Stomach (tissue), 9 donors: ENCODE data around the gene CMTM2. TPM values are rescaled to one million over a fixed set of nuclear protein-coding genes. Genes with fewer than 3 reads are reported as not detected.
"Not testable (repeated sequence)": the region's sequence is repeated elsewhere in the genome, so short reads cannot be mapped to it uniquely, and the experiment has no call there.

ENCODE experiments used
- DNase-seq, 2 donors: peaks; one replicate each; pipeline versions ENCODE4 v3.0.0 to v3.0.0-alpha.2; 2013 to 2019
- H3K27ac ChIP-seq, 5 donors: fragments of 200-600 bp in 4 of 5; sonication (generic) in 4 of 5; one replicate each; pipeline ENCODE4 v1.5.1; 2013 to 2019; ENCODE audit warnings: mild to moderate bottlenecking in 1 of 5, moderate library complexity in 1 of 5
- H3K27me3 ChIP-seq, 3 donors: fragments of 200-600 bp; sonication (generic); one replicate each; pipeline ENCODE4 v1.5.1; 2017 to 2019; ENCODE audit warnings: mixed run types in 1 of 3
- H3K36me3 ChIP-seq, 4 donors: fragments of 200-600 bp; sonication (generic); 1 replicate in 3 of 4; 2 replicates in 1 of 4; pipeline ENCODE4 v1.5.1; 2016 to 2019
- H3K4me1 ChIP-seq, 4 donors: fragments of 200-600 bp; sonication (generic); one replicate each; pipeline ENCODE4 v1.5.1; 2016 to 2019
- H3K4me3 ChIP-seq, 4 donors: fragments of 200-600 bp; sonication (generic) in 3 of 4; one replicate each; pipeline ENCODE4 v1.5.1; 2016 to 2019; ENCODE audit warnings: mild to moderate bottlenecking in 1 of 4
- H3K9me3 ChIP-seq, 4 donors: fragments of 200-600 bp; sonication (generic); one replicate each; pipeline ENCODE4 v1.5.1; 2016 to 2019
- CTCF ChIP-seq, 7 experiments: fragments of 450-650 bp in 4 of 7; fragments of 200-600 bp in 3 of 7; sonication (generic) in 3 of 7; IDR thresholded peaks; one replicate each; pipeline ENCODE4 v1.5.1; 2016 to 2019; ENCODE audit warnings: antibody characterized with exemption in 7 of 7, control low read depth in 2 of 7, mild to moderate bottlenecking in 1 of 7
- EP300 ChIP-seq: sonication (generic); formaldehyde crosslinking; IDR thresholded peaks from one replicate; pipeline ENCODE4 v1.6.1; 2017; ENCODE audit warnings: antibody characterized with exemption
- POLR2A ChIP-seq, 4 donors: fragments of 450-650 bp; IDR thresholded peaks; one replicate each; pipeline ENCODE4 v1.6.1; 2016; ENCODE audit warnings: antibody characterized with exemption in 4 of 4, control low read depth in 2 of 4, mild to moderate bottlenecking in 1 of 4, moderate library complexity in 1 of 4
- POLR2AphosphoS5 ChIP-seq, 3 donors: sonication (generic); formaldehyde crosslinking; IDR thresholded peaks; one replicate each; pipeline ENCODE4 v1.6.1; 2016; ENCODE audit warnings: antibody characterized with exemption in 3 of 3
- WGBS, 5 donors: extraction: QIAGEN DNeasy Blood & Tissue Kit in 3 of 5; methylation state at CpG; one replicate each; pipeline versions ENCODE4 v1.1.5 to v1.1.7; 2013 to 2018; 5-methylcytosine and 5-hydroxymethylcytosine counted together
- intact Hi-C: fragments of 100-400 bp; cut with DNase I; formaldehyde crosslinking; loops from one replicate; pipeline ENCODE4 v1.15.1; 2023; ENCODE audit warnings: low total_unique reads
- polyA plus RNA-seq, 3 donors: library from polyadenylated mRNA; stranded (reverse); fragments of 200-250 nt; gene quantifications; one replicate each; pipeline ENCODE4 v1.2.3, GENCODE V29; 2013
- total RNA-seq, 5 donors: library from RNA; depleted of rRNA; stranded (reverse); fragments of >200 nt; gene quantifications; one replicate each; pipeline versions ENCODE4 v1.1.0 to v1.2.3, GENCODE V29; 2014 to 2016
- donor health status: healthy with polysubstance abuse.
- donor health status: Bipolar disorder and iron deficiency.
- donor health status: healthy.

The CMTM2 gene
- total and polyA plus RNA-seq, 8 donors: 0.48 to 0.50 TPM; not detected in 6

GRCh38 chr16:66622863-66623262 lies 43.6 kb downstream of the CMTM2 start:
- 42 to 83% (median 64%) methylated on average over 3 of the region's 3 CpGs for WGBS, 5 donors
- no peaks in the 10 kb centered on the region for H3K27me3 ChIP-seq
- no peak overlapping the region for H3K4me3 ChIP-seq
- no peak overlapping the region for H3K27ac ChIP-seq
- DNase-seq: no peak
- intact Hi-C loops: no loop called here
- H3K4me1 ChIP-seq: peaks cover 13 to 26% (median 17%) of the 10 kb centered on the region in 4 donors
- TF ChIP-seq POLR2AphosphoS5 (IDR thresholded peaks at IDR 0.05) (no peak), EP300 (no peak), CTCF (IDR thresholded peaks at IDR 0.05) (no peak), POLR2A (IDR thresholded peaks at IDR 0.05) (no peak)
- H3K9me3 ChIP-seq: no peaks in the 10 kb centered on the region
- H3K36me3 ChIP-seq: peaks cover 11 to 36% (median 34%) of the 10 kb centered on the region in 4 donors

- Histone ChIP-seq H3K4me3 (no peak overlapping the region), H3K9me3 (no peaks in the 10 kb centered on the region), H3K27me3 (no peaks in the 10 kb centered on the region), H3K36me3 (peaks cover 11 to 42% (median 34%) of the 10 kb centered on the region in 4 donors), H3K27ac (no peak overlapping the region), H3K4me1 (peaks cover 5 to 17% (median 8%) of the 10 kb centered on the region in 4 donors)
- WGBS, 5 donors: 69 to 85% (median 81%) methylated on average over 3 of the region's 3 CpGs
- DNase-seq: no peak
- intact Hi-C loops: no loop called here
- TF ChIP-seq EP300 (no peak), POLR2A (IDR thresholded peaks at IDR 0.05) (no peak), POLR2AphosphoS5 (IDR thresholded peaks at IDR 0.05) (no peak), CTCF (IDR thresholded peaks at IDR 0.05) (no peak)
These were observed 44.5 kb downstream of the CMTM2 start for GRCh38 chr16:66623755-66624154.

GRCh38 chr16:66627611-66628378 lies 48.5 kb downstream of the CMTM2 start:
- H3K9me3 ChIP-seq, H3K4me3 ChIP-seq, H3K27me3 ChIP-seq, DNase-seq, H3K27ac ChIP-seq, intact Hi-C loops: not testable (repeated sequence)
- WGBS, 5 donors: 80 to 87% (median 87%) methylated on average over 17 of the region's 17 CpGs
- H3K4me1 ChIP-seq: peaks cover 0 to 11% (median 8%) of the 10 kb centered on the region in 4 donors
- H3K36me3 ChIP-seq: peaks cover 0 to 23% (median 10%) of the 10 kb centered on the region in 4 donors

- no peak for DNase-seq
These were observed 50.6 kb downstream of the CMTM2 start for GRCh38 chr16:66629856-66630255.

GRCh38 chr16:66630561-66631260 lies 51.4 kb downstream of the CMTM2 start:
- intact Hi-C loops, H3K4me3 ChIP-seq, H3K27me3 ChIP-seq, DNase-seq, H3K27ac ChIP-seq, H3K9me3 ChIP-seq: not testable (repeated sequence)
- WGBS, 5 donors: 96 to 98% (median 97%) methylated on average over 16 to 31 of the region's 49 CpGs; no CpG with 5 or more reads in 1 of the 5 donors
- Histone ChIP-seq H3K4me1 (peaks cover 0 to 23% (median 8%) of the 10 kb centered on the region in 4 donors), H3K36me3 (peaks cover 0 to 28% (median 5%) of the 10 kb centered on the region in 4 donors)

More at GRCh38 chr16:66629856-66630255, 50.6 kb downstream of the CMTM2 start:
- H3K27me3 ChIP-seq: no peaks in the 10 kb centered on the region
- H3K27ac ChIP-seq: no peak overlapping the region
- no peaks in the 10 kb centered on the region for H3K9me3 ChIP-seq
- WGBS, 5 donors: 82 to 93% (median 89%) methylated on average over 5 of the region's 5 CpGs
- intact Hi-C loops: no loop called here
- H3K36me3 ChIP-seq: peaks cover 0 to 22% (median under 1%) of the 10 kb centered on the region in 4 donors
- H3K4me3 ChIP-seq: no peak overlapping the region
- TF ChIP-seq EP300 (no peak), POLR2A (IDR thresholded peaks at IDR 0.05) (no peak), CTCF (IDR thresholded peaks at IDR 0.05) (no peak), POLR2AphosphoS5 (IDR thresholded peaks at IDR 0.05) (no peak)
- peaks cover 0 to 18% (median 8%) of the 10 kb centered on the region in 4 donors for H3K4me1 ChIP-seq

- H3K4me3 ChIP-seq, H3K9me3 ChIP-seq, intact Hi-C loops, DNase-seq, H3K27me3 ChIP-seq: not testable (repeated sequence)
- peaks cover 6 to 23% (median 11%) of the 10 kb centered on the region in 4 donors for H3K4me1 ChIP-seq
- 91 to 99% (median 93%) methylated on average over 3 to 4 of the region's 4 CpGs for WGBS, 5 donors
- peak overlapping the region in 1 of 5 donors; percentile 56 for H3K27ac ChIP-seq
- H3K36me3 ChIP-seq: peaks cover 0 to 30% (median 5%) of the 10 kb centered on the region in 4 donors
These were observed 52.3 kb downstream of the CMTM2 start for GRCh38 chr16:66631558-66631957.
